GM18873 (cell line): ENCODE results near the gene ANKRD30B.
"Not testable (repeated sequence)": the region's sequence is repeated elsewhere in the genome, so short reads cannot be mapped to it uniquely, and the experiment has no call there.

ENCODE experiments used
- ATAC-seq: cut with Tn5 transposase; IDR thresholded peaks from one replicate; pipeline ENCODE4 v1.9.1; 2021; ENCODE audit warnings: mild to moderate bottlenecking, moderate library complexity, moderate number of reproducible peaks; ENCODE audit not compliant: unreplicated experiment, low FRiP score

The ANKRD30B gene

GRCh38 chr18:14855634-14856033 is 107.7 kb downstream of the ANKRD30B start:
- ATAC-seq = not testable (repeated sequence)

DNA sequence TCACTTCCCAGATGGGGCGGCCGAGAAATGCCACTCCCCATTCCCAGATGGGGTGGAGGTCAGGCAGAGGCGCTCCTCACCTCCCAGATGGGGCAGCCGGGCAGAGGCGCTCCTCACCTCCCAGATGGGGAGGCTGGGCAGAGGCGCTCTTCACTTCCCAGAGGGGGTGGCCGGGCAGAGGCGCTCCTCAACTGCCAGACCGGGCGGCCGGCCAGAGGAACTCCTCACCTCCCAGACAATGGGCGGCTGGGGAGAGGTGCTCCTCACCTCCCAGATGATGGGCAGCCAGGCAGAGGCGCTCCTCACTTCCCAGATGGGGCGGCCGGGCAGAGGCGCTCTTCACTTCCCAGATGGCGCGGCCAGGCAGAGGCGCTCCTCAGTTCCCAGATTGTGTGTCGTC is 108.3 kb downstream of the ANKRD30B start:
- not testable (repeated sequence) for ATAC-seq

- not testable (repeated sequence) for ATAC-seq
Measured at GRCh38 chr18:14858514-14858913, 110.5 kb downstream of the ANKRD30B start.

DNA sequence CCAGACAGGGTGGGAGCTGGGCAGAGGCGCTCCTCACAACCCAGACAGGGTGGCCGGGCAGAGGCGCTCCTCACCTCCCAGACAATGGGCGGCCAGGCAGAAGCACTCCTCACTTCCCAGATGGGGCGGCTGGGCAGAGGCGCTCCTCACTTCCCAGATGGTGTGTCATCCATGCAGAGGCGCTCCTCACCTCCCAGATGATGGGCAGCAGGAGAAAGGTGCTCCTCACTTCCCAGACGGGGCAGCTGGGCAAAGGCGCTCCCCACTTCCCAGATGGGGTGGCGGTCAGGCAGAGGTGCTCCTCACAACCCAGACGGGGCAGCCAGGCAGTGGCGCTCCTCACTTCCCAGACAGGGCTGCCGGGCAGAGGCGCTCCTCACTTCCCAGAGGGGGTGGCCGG is 112.0 kb downstream of the ANKRD30B start:
- ATAC-seq = not testable (repeated sequence)

DNA sequence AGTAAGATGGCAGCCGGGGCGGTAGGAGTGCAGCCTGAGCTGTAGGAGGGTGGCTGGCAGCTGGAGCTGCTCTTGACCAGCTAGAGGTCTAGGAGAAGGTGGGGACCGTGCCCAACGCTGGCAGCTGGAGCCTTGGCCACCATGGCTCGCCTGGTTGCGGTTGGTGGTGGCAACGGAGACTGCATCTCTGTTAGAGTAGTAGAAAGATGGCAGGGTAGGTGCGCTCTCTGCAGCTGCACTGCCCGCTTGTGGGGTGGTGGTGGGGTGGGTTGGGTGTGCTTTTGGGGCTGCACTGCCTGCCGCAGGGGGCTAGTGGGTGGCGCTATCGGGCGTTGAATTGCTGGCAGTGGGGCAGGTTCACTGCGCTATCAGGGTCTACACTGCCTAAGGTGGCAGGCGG is 118.5 kb downstream of the ANKRD30B start:
- not testable (repeated sequence) for ATAC-seq

DNA sequence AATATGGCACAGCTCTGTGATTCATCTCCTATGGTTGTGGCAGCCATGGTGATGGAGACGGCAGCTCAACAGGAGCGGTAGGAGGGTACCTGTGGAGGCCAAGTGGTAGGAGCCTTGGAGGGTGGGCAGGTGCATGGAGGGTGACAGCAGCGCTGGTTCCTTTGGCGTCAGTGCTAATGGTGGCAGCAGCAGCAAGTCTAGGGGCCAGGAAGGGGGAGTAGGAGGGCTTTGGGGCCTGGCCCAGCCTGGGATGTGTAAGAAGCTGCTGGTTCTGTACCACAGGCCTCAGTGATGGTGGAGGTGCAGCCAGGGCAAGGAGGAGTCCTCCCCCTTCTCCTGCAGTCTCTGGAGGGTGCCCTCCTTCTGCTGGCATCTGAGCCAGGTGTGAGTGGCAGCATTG is 120.0 kb downstream of the ANKRD30B start:
- ATAC-seq = not testable (repeated sequence)

GRCh38 chr18:14868825-14869224 is 120.9 kb downstream of the ANKRD30B start:
- ATAC-seq = not testable (repeated sequence)

GRCh38 chr18:14878826-14879225 is 130.9 kb downstream of the ANKRD30B start:
- ATAC-seq = not testable (repeated sequence)

DNA sequence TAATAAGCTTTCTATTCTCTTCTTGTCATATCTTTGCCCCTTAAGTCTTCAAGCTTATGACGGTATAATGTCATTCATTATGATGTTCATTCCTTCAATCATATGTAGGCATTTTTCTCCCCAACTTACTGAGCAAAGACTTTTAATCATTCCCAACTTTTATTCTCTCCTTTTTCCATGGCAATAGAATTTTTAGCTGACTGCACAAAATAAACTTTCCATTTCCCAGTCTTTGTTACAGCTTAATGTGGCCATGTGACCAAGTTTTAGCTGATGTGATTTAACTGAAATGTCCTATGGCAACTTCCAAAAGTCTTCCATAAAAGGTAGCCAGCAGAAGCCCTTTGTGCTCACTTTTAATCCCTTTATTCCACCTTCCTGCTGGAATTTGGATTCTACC is 152.5 kb downstream of the ANKRD30B start:
- no peak for ATAC-seq
